GM10248 (cell line): ENCODE results near the gene VPS16.

ENCODE experiments used
- CTCF ChIA-PET: fragments of 300-600 bp; sonication (Branson Sonifier 250); formaldehyde crosslinking; extraction: SDS; loops from one replicate; lab custom pipeline; 2021; ENCODE audit warnings: antibody characterized with exemption; lab: Yijun Ruan, JAX
- POLR2A ChIA-PET: fragments of 350-650 bp; sonication (Branson Sonifier 250); formaldehyde crosslinking; extraction: SDS; loops from one replicate; lab custom pipeline; 2020; ENCODE audit warnings: antibody characterized with exemption; lab: Yijun Ruan, JAX
- DNase-seq: peaks from one replicate; pipeline ENCODE4 v3.0.0; 2012; ENCODE audit errors: extremely low spot score
- TF ChIP-seq, protein P1 (sequence below): IDR thresholded peaks from 2 replicates; pipeline ENCODE4 v1.5.1; 2012; ENCODE audit warnings: mild to moderate bottlenecking, low read depth; ENCODE audit errors: extremely low read depth, missing control alignments, control extremely low read depth

The VPS16 gene

DNA sequence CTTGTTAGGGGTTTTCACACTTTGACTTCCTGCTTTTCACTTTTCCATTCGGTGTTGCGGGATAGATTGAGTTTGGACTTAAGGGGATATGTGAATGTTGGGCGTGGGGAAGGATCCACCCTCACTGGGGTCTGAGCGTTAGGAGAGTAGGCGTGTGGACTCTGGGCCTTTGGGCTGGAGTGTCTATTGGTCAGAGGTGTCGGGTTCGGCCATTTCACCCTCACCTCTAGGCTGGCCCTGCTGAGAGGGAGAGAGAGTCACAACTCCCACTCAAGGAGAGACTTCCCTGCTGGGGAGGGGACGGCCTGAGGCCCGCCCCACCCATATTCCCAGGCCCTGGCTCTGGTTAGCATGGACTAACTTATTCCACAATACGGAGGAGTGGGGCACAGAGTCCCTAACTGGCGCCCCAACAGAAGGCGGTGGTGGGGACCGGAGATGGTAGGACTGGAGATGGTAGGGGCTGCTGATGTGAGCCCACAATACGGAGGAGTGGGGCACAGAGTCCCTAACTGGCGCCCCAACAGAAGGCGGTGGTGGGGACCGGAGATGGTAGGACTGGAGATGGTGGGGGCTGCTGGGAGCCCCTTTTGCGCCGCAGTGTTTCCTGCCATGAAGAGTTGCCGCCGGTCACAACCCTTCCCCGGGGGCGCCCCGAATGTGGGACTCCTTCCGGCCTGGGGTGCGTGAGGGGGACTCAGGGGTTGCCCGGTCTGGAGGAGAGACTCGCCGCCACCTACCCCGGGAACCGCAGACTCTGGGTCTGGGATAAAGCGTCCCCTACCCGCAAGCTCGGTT is 31.3 kb downstream of the VPS16 start:
- ChIA-PET CTCF (interaction anchor here (1.0 to 2.5 kb wide), 9 partner anchors 8 to 290 kb away, joined by 3 to 9 read pairs (median 3); no protein-coding TSS in a partner anchor), POLR2A (interaction anchor here (0.7 kb wide), 1 partner anchor 31 kb away, joined by 3 read pairs; the partner anchor contains the start of genes PCED1A and VPS16)
- TF ChIP-seq, protein P1, sequence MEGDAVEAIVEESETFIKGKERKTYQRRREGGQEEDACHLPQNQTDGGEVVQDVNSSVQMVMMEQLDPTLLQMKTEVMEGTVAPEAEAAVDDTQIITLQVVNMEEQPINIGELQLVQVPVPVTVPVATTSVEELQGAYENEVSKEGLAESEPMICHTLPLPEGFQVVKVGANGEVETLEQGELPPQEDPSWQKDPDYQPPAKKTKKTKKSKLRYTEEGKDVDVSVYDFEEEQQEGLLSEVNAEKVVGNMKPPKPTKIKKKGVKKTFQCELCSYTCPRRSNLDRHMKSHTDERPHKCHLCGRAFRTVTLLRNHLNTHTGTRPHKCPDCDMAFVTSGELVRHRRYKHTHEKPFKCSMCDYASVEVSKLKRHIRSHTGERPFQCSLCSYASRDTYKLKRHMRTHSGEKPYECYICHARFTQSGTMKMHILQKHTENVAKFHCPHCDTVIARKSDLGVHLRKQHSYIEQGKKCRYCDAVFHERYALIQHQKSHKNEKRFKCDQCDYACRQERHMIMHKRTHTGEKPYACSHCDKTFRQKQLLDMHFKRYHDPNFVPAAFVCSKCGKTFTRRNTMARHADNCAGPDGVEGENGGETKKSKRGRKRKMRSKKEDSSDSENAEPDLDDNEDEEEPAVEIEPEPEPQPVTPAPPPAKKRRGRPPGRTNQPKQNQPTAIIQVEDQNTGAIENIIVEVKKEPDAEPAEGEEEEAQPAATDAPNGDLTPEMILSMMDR: no peak
- DNase-seq: no peak

DNA sequence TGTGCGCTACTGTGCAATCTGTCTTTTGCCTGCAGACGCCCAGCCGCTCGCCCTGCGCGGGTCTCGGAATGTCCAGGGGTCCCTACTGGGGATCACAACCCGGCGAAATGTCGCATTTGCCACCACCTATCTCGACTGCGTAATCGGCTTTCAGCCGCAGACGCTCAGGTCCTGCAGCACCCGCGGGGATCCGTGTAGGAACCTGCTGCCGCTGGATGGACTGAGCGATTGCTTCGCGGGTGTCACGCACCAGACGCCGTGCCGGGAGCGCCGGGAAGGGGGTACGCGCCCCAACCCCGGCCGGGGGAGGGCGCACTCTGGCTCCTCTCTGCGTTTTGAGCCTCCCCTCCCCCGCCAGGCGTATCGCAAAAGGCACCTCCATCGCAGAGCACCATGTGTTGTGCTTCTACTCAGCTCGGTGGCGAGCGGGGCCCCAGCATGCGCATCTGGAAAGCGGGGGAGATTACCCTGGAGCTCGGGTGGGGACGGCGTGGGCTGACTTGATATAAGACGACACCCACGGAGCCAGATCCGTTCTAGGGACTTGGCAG is 32.0 kb downstream of the VPS16 start:
- DNase-seq: peak; percentile 76
- TF ChIP-seq, protein P1: peak; percentile 64
- CTCF ChIA-PET: interaction anchor here (0.9 to 2.5 kb wide), 8 partner anchors 9 to 289 kb away, joined by 3 to 9 read pairs (median 3); no protein-coding TSS in a partner anchor
- POLR2A ChIA-PET: interaction anchor here (0.7 kb wide), 1 partner anchor 32 kb away, joined by 3 read pairs; the partner anchor contains the start of genes PCED1A and VPS16

DNA sequence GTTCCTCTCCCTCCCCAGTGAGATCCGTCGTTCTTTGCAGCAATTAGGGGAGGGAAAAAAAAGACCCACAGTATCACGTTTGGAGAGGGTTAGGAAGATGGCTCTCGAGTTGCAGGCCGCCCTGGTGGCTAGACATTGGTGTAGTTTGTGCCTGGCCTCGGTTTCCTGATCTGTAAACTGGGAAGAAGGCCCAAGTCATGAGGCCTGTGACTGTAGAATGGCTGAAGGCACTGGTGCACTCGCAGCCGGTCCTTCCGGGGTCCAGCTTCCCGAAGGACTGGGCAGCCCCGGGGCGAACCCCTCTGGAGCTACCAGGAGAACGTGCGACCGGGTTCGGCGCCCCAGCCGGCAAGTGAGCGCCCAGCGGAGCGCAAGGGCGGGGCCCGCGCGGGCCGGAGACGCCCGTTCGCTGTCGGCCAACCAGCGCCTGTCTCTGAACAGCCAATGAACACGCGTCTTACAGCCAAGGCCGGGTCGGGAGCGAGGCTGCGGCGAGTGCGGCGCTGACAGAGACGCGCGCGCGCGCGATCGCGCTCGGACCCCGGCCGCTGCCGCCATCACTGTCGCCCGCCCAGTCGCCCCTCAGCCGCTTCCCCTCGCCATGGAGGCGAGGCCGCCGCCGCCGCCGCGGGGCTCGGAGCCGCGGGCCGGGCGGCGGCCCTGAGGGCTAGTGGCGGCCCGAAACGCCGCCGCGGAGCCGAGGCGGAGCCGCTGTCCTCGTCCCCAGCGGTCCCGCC is 32.6 kb downstream of the VPS16 start, which contains the start of gene PTPRA:
TSS of gene PTPRA (plus strand) at position 472 of the 737 bp plus-strand sequence. CDS start 90,797 bp downstream, outside the sequence.
- POLR2A ChIA-PET: interaction anchor here (0.7 kb wide), 1 partner anchor 33 kb away, joined by 3 read pairs; the partner anchor contains the start of genes PCED1A and VPS16

DNA sequence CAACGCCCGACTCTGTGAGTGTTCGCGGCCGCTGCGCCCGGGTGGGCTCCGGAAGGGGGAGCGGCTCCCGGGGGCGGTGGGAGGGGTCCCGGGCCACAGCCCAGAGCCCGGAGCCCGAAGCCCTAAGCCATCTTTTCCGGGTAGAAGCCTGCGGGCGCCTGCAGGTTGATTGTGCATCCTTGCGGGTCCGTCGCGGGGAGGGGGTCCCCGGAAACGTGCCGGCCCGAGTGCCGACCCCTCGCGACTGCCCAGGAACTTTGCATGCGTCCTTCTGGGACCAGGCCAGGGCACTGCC is 33.1 kb downstream of the VPS16 start:
- DNase-seq: peak; percentile 73
- CTCF ChIA-PET: interaction anchor here (0.9 to 2.5 kb wide), 5 partner anchors 10 to 30 kb away, joined by 3 to 9 read pairs (median 3); no protein-coding TSS in a partner anchor
- POLR2A ChIA-PET: no interaction called here
- TF ChIP-seq, protein P1: no peak

More for the DNA sequence above, 32.6 kb downstream of the VPS16 start, which contains the start of gene PTPRA:
- DNase-seq: peak; percentile 96
- TF ChIP-seq, protein P1: no peak
- CTCF ChIA-PET: interaction anchor here (0.9 to 2.5 kb wide), 7 partner anchors 9 to 289 kb away, joined by 3 to 9 read pairs (median 3); no protein-coding TSS in a partner anchor

DNA sequence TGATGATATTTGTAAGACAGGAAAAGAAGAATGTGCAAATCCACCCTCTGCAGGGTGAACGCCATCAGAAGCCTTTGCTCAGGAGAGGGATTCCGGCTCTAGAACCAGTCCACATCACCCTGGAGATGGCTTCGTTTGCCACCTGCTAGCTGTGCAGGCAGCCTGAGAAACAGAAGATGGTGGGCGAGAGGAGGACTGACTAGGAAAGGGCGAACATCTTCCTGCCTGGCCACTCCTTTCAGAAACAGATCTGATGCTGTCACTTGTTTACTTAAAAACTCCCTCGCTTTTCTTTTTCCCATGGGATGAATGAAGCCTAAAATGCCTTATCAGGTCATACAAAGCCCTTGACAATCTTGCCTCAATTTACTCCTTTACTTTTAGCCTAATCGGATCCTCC is 33.9 kb downstream of the VPS16 start:
- TF ChIP-seq, protein P1: no peak
- ChIA-PET POLR2A (no interaction called here), CTCF (interaction anchor here (2.5 kb wide), 1 partner anchor 10 kb away, joined by 9 read pairs; no protein-coding TSS in a partner anchor)
- peak; percentile 12 for DNase-seq
